Epithelial cell of proximal tubule (primary cell): Measurements from ENCODE around the gene CERS3. TPM values are rescaled to one million over a fixed set of nuclear protein-coding genes. Genes with fewer than 3 reads are reported as not detected.

Experiments
- DNase-seq: peaks from one replicate; pipeline ENCODE4 v3.0.0-alpha.2; 2011; ENCODE audit warnings: low read depth
- H3K4me3 ChIP-seq: 2 replicates; pipeline ENCODE4 v1.5.1; 2011; ENCODE audit warnings: low read depth, mild to moderate bottlenecking, low read length
- CTCF ChIP-seq: conservative IDR thresholded peaks from 2 replicates; pipeline ENCODE4 v1.5.1; 2012; ENCODE audit warnings: low read depth, mild to moderate bottlenecking, low read length
- total RNA-seq: library from RNA; depleted of rRNA; stranded (reverse); fragments of >200 nt; gene quantifications from 2 replicates; pipeline ENCODE4 v1.2.3, GENCODE V29; 2015

Gene CERS3
- total RNA-seq, 1 donor from 2014 or later = not detected

- no peak for TF ChIP-seq CTCF
- H3K4me3 ChIP-seq = no peak overlapping the region
- no peak for DNase-seq
These were observed 3.1 kb upstream of the CERS3 start for GRCh38 chr15:100531823-100532327.

GRCh38 chr15:100531204-100531603 is 2.5 kb upstream of the CERS3 start:
- no peak for DNase-seq
- no peak for TF ChIP-seq CTCF
- H3K4me3 ChIP-seq = no peak overlapping the region

GRCh38 chr15:100529556-100529955 is 806 bp upstream of the CERS3 start:
- TF ChIP-seq CTCF = no peak
- H3K4me3 ChIP-seq = no peak overlapping the region
- DNase-seq = no peak

DNA sequence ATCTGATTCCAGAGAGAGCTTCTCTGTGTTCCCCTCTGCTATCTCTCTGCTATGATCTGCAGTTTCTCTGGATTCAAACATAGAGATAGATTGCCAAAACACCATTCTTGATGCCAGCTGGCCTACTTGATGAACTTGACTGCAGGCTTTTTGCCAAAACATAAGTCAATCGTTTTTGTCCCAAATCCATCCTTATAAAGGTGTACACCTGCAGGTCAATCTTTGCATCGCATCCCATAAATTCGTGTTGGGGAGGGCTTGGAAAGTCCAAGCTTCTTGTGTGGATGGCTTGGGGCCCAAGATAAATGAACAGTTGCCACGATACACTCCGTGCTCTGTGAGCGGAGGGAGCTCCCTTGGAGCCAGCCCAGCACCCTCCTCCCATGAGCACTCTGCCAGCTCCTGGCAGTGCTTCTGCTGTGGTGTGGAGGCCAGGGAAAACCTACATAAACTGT is 2.7 kb downstream of the CERS3 start:
- H3K4me3 ChIP-seq = no peak overlapping the region
- no peak for TF ChIP-seq CTCF
- DNase-seq = no peak

DNA sequence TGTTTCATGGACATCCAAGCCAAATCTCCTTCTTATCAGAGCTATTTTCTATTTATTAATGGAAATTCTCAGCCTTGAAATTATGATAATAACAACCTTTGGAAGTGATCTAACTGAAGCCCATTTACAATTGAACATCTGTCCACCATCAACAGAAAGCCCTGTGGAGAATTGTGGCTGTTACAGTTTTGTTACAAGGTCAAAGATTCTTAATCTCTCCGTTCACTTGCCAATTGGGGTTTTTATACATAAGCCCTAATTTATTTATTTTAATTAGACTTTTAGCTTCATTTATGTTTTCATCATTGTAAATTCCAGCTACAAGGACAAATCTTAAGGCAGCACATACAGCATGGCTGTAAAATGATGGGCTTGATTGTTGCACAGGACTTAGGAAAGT is 3.3 kb downstream of the CERS3 start:
- H3K4me3 ChIP-seq = no peak overlapping the region
- DNase-seq = no peak
- TF ChIP-seq CTCF = no peak

DNA sequence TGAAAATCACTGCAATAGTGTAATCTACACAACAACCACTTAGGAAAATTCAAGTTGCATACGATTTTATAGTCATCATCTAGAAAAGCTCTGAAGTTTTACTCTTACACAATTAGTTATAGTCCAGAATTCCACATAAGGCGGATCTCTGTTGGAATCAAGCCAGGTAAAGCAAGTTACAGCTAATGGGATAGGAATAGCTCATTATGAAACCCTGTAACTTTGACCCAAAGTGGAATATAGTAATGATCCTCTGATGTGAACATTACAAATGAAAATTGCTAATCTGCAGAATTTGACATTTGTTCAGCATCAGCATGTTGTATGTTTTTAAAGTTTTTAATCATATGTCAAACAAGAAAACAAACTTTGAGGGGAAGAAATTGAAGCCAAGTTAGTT is 4.4 kb downstream of the CERS3 start:
- H3K4me3 ChIP-seq = no peak overlapping the region
- no peak for TF ChIP-seq CTCF

GRCh38 chr15:100521907-100522306 is 6.8 kb downstream of the CERS3 start:
- H3K4me3 ChIP-seq = no peak overlapping the region
- DNase-seq = no peak
- no peak for TF ChIP-seq CTCF

More for the DNA sequence above, 4.4 kb downstream of the CERS3 start:
- DNase-seq = no peak
